HFFc6 (cell line): ENCODE data around the gene GID8. TPM values are rescaled to one million over a fixed set of nuclear protein-coding genes. Genes with fewer than 3 reads are reported as not detected.

ENCODE experiments used
- DNase-seq: peaks from one replicate; pipeline ENCODE4 v3.0.0-alpha.2; 2018
- H3K27ac Mint-ChIP-seq: 2 replicates; pipeline ENCODE4 v1.8.0; 2020; ENCODE audit warnings: mild to moderate bottlenecking, mixed read lengths
- H3K27me3 Mint-ChIP-seq: 2 replicates; pipeline ENCODE4 v1.8.0; 2021; ENCODE audit warnings: mild to moderate bottlenecking, moderate library complexity, mixed read lengths; ENCODE audit not compliant: insufficient read depth
- H3K36me3 Mint-ChIP-seq: 2 replicates; pipeline ENCODE4 v1.8.0; 2021; ENCODE audit warnings: low read depth, mixed read lengths
- H3K4me1 Mint-ChIP-seq: 2 replicates; pipeline ENCODE4 v1.8.0; 2020; ENCODE audit warnings: low read depth, mixed read lengths
- H3K4me3 Mint-ChIP-seq: 2 replicates; pipeline ENCODE4 v1.8.0; 2020; ENCODE audit warnings: mild to moderate bottlenecking, moderate library complexity, mixed read lengths
- H3K9me3 Mint-ChIP-seq: 2 replicates; pipeline ENCODE4 v1.8.0; 2020; ENCODE audit warnings: mild to moderate bottlenecking, mixed read lengths
- CTCF ChIP-seq: fragments of 200-600 bp; sonication (generic); IDR thresholded peaks from 2 replicates; pipeline ENCODE4 v1.5.0; 2021; ENCODE audit warnings: antibody characterized with exemption, mild to moderate bottlenecking
- total RNA-seq, 6 experiments: library from RNA; stranded (reverse); fragmentation: NEBNext Ultra II Directional; extraction: Animal tissue kit (Norgen Biotek cat#: 25700); gene quantifications; 2 replicates in 1 of 6; 3 replicates in 5 of 6; pipeline ENCODE4 v1.2.3, GENCODE V29; 2021

GID8 gene
- total RNA-seq, 6 experiments from 2014 or later, result 19.1 to 26.9 (median 22.6) TPM

GRCh38 chr20:62943396-62943795 is 5.4 kb downstream of the GID8 start:
- no peak overlapping the region for H3K27ac Mint-ChIP-seq
- TF ChIP-seq CTCF, result no peak
- DNase-seq, result no peak
- H3K9me3 Mint-ChIP-seq, result no peaks in the 10 kb centered on the region
- no peak overlapping the region for H3K4me3 Mint-ChIP-seq
- peaks cover 27% of the 10 kb centered on the region for H3K4me1 Mint-ChIP-seq
- H3K27me3 Mint-ChIP-seq, result peaks cover 1% of the 10 kb centered on the region
- peaks cover 58% of the 10 kb centered on the region for H3K36me3 Mint-ChIP-seq

DNA sequence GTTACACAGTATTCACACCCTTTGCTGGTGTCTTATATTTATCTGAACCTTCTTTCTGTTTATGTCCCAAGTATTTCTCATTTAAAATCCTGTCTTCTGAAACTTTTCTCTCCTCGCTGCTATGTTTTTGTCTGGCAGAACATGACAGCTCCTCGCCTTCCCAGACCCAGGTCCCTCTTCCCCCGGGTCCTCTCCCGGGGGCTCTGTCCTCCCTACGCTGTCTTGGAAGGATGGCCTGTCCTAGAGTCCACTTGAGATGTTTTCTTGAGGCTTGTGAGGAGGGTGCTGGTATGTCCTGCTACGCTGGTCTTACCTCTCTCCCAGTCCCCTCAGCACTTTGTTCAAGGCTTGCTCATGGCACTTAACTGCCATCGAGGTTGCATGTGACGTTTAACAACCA is 6.2 kb downstream of the GID8 start:
- H3K27me3 Mint-ChIP-seq, result peaks cover 1% of the 10 kb centered on the region
- H3K4me3 Mint-ChIP-seq, result no peak overlapping the region
- TF ChIP-seq CTCF, result no peak
- DNase-seq, result no peak
- H3K27ac Mint-ChIP-seq, result no peak overlapping the region
- H3K36me3 Mint-ChIP-seq, result peaks cover 59% of the 10 kb centered on the region
- peaks cover 19% of the 10 kb centered on the region for H3K4me1 Mint-ChIP-seq
- H3K9me3 Mint-ChIP-seq, result no peaks in the 10 kb centered on the region

DNA sequence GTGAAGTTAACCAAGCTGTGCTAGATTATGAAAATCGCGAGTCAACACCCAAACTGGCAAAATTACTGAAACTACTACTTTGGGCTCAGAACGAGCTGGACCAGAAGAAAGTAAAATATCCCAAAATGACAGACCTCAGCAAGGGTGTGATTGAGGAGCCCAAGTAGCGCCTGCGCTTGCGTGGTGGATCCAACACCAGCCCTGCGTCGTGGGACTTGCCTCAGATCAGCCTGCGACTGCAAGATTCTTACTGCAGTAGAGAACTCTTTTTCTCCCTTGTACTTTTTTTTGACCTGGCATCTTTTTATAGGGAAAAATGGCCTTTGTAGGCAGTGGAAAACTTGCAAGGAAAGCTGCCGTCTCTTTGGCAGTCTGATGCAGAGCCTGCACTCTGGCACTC is 6.8 kb downstream of the GID8 start:
- H3K4me1 Mint-ChIP-seq, result peaks cover 13% of the 10 kb centered on the region
- no peak for DNase-seq
- TF ChIP-seq CTCF, result no peak
- H3K9me3 Mint-ChIP-seq, result no peaks in the 10 kb centered on the region
- no peak overlapping the region for H3K4me3 Mint-ChIP-seq
- H3K27me3 Mint-ChIP-seq, result peaks cover 1% of the 10 kb centered on the region; the same call in 1 of the 2 replicates
- H3K36me3 Mint-ChIP-seq, result peaks cover 59% of the 10 kb centered on the region
- no peak overlapping the region for H3K27ac Mint-ChIP-seq

DNA sequence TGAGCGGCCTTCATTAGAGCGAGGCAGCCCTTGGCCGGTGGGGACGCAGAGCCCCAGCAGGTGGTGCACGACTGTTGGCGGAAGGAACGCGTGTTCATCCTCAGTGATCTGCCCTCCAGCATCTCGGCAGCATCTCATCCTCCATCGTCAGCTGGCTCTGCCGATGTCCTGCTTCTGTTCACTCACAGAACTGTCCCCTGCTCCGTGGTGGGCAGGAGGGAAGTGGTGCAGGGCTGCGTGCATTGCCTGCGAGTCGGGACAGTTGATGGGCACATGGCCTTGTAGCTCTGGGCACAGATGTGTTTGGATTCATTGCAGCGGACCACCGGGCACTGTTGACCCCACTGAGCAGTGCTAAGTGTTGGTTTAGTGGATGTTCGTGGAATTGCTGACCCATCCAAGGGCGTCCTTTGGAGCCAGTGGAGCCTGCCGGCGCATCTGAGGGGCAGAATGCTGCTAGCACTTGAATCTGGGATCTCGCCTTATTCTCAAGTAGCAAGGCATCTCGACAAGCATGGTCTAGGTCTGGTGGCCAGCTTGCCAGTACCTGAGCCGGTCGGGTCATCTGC is 7.9 kb downstream of the GID8 start:
- H3K9me3 Mint-ChIP-seq, result no peaks in the 10 kb centered on the region
- TF ChIP-seq CTCF, result no peak
- no peak overlapping the region for H3K27ac Mint-ChIP-seq
- peaks cover 68% of the 10 kb centered on the region for H3K36me3 Mint-ChIP-seq
- H3K27me3 Mint-ChIP-seq, result peaks cover 1% of the 10 kb centered on the region; the same call in 1 of the 2 replicates
- H3K4me3 Mint-ChIP-seq, result no peak overlapping the region
- DNase-seq, result no peak
- peaks cover 12% of the 10 kb centered on the region for H3K4me1 Mint-ChIP-seq

DNA sequence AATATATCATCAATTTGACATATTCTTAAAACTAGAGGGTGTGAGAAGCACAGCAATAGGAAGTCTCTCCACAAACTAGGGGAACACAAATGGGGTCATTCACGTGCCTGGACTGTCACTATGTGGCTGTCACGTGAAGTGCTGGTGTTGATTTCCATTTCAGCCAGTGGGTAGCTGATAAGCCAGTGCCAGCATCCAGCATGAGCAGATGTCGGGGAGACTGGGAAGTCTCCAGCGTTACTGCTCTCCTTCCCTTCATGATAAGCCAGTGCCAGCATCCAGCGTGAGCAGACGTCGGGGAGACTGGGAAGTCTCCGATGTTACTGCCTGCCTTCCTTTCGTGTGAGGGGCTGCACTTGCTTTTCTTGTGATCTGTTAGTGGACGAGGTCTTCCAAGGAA is 9.0 kb downstream of the GID8 start:
- Mint-ChIP-seq H3K27ac (no peak overlapping the region), H3K9me3 (no peaks in the 10 kb centered on the region), H3K4me3 (no peak overlapping the region), H3K36me3 (peaks cover 61% of the 10 kb centered on the region), H3K27me3 (peaks cover 1% of the 10 kb centered on the region; the same call in 1 of the 2 replicates), H3K4me1 (peaks cover 3% of the 10 kb centered on the region)
- DNase-seq, result no peak
- TF ChIP-seq CTCF, result no peak
